T-helper 17 cell (primary cell): Measurements from ENCODE around the gene BCL2L14. TPM values are rescaled to one million over a fixed set of nuclear protein-coding genes. Genes with fewer than 3 reads are reported as not detected.

Source experiments
- ATAC-seq: fragments of 150-1000 bp; cut with Tn5 transposase; 2 replicates; pipeline ENCODE4 v1.10.0; 2021; ENCODE audit warnings: mild to moderate bottlenecking, moderate library complexity
- DNase-seq, 3 donors: peaks; one replicate each; pipeline versions ENCODE4 v3.0.0 to v3.0.0-alpha.2; 2020 to 2021
- H3K9me3 ChIP-seq: one replicate; pipeline ENCODE4 v1.7.0; 2013; ENCODE audit warnings: low read length, mild to moderate bottlenecking; ENCODE audit not compliant: control insufficient read depth, poor library complexity, severe bottlenecking
- H3K27ac Mint-ChIP-seq: one replicate; pipeline ENCODE4 v1.8.0; 2022; ENCODE audit warnings: mild to moderate bottlenecking, moderate library complexity, mixed read lengths
- H3K27me3 Mint-ChIP-seq: one replicate; pipeline ENCODE4 v1.8.0; 2022; ENCODE audit warnings: mixed read lengths
- H3K36me3 Mint-ChIP-seq: one replicate; pipeline ENCODE4 v1.8.0; 2022; ENCODE audit warnings: low read depth, mixed read lengths
- H3K4me1 Mint-ChIP-seq: one replicate; pipeline ENCODE4 v1.8.0; 2022; ENCODE audit warnings: mild to moderate bottlenecking, mixed read lengths
- H3K4me3 Mint-ChIP-seq: one replicate; pipeline ENCODE4 v1.8.0; 2022; ENCODE audit warnings: mild to moderate bottlenecking, moderate library complexity, mixed read lengths
- total RNA-seq, 4 donors: library from RNA in 2 of 4; stranded (reverse) in 2 of 4; gene quantifications; one replicate each; pipeline ENCODE4 v1.2.3 and lab custom pipeline; 2022 to 2026

The BCL2L14 gene, protein sequence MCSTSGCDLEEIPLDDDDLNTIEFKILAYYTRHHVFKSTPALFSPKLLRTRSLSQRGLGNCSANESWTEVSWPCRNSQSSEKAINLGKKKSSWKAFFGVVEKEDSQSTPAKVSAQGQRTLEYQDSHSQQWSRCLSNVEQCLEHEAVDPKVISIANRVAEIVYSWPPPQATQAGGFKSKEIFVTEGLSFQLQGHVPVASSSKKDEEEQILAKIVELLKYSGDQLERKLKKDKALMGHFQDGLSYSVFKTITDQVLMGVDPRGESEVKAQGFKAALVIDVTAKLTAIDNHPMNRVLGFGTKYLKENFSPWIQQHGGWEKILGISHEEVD
- total RNA-seq = under 1 TPM in 1 of 2 donors, not detected in 1; 0.67 TPM
- 0.46 to 1.5 reads per million in 2 donors for total RNA-seq (lab: John Stamatoyannopoulos, UW)

DNA sequence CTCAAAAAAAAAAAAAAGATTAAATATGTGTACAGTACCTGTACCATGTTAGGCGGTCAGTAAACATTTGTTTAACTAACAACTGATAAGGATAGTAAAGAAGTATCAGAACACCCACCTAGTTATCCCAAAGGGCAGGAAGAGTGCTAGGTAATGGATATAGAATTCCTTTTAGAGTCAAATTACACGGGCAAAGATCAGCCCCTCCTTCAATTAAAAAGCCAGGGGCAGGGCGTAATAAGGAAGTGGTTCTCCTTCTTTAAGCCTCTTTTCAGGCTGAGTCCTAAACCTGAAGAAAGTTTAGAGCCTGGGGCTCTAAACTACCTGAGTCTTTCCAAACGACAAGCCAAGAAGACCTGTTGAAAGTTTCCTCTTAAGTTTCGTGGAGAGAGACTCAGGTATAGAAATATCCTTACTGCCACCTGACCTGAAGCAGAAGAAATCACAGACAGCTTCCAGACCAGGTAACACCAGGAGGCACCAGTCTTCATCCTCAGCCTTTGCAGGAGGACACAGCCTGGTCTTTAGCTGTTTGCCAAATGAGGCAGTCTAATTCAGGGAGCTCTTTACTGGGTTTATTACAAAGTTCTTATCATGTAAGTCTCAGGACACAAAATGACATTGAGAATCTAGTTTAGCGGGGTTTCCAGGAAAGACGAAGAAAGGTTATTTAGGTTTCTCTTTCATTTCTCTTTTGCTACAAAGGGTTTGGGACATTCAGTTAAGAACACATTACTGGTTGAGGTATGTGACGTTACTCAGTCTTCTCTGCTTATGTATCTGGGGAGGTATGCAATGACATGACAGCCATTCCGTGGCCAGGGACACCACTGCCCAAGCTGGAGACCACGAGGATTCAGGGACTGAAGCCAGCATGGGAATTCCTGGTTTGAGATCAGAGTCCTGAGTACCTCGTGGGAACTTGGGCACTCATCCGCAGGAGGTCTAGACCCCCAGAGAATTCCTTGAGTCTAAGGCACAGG lies at the start of gene BCL2L14:
Gene BCL2L14, plus strand, starts transcription at position 266 of the 983 bp plus-strand sequence. CDS start 8,367 bp downstream, outside the sequence.
- ATAC-seq = peak; percentile 59
- H3K9me3 ChIP-seq = no peaks in the 10 kb centered on the region
- H3K36me3 Mint-ChIP-seq = peaks cover 4% of the 10 kb centered on the region
- H3K27me3 Mint-ChIP-seq = peaks cover 7% of the 10 kb centered on the region
- DNase-seq = peak in 1 of 3 donors; percentile 7
- peak within 1 kb of the TSS; percentile 91 for H3K27ac Mint-ChIP-seq
- peaks cover 16% of the 10 kb centered on the region for H3K4me1 Mint-ChIP-seq
- H3K4me3 Mint-ChIP-seq = peak within 1 kb of the TSS; percentile 89

DNA sequence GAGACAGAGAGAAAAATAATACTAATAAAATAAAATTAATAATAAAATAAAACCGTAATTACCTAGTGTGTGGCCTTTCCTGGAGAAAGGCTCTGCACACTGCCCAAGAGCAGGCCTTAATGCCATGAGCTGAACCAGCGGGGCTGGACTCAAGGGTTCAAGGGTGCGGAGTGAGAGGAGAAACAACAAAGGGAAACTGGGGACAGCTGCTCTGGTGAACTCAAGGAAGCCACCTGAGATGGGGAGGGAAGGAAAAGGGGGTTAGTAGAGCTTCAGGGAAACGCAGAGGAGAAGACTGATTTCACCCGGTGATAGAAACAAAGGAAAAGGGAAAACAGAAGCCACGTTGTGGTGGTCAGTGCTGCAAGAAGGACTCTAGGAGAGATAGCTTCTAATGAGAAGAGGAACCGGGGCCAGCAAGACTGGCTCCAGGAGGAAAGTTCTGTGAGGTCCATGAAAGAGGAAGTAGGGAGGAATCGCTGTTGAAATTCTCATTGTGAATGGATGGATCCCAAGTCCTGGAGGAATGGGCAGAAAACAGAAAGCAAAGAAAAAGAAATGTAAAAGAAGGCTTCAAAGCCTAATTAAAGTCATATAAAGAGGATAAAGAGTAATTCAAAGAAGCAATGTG lies 48.3 kb upstream of the BCL2L14 start:
- Mint-ChIP-seq H3K4me1 (peaks cover 38% of the 10 kb centered on the region), H3K4me3 (no peak overlapping the region), H3K27me3 (no peaks in the 10 kb centered on the region), H3K27ac (peak overlapping the region; percentile 95), H3K36me3 (peaks cover 5% of the 10 kb centered on the region)
- ATAC-seq (no peak), DNase-seq (no peak)
- H3K9me3 ChIP-seq = no peaks in the 10 kb centered on the region

DNA sequence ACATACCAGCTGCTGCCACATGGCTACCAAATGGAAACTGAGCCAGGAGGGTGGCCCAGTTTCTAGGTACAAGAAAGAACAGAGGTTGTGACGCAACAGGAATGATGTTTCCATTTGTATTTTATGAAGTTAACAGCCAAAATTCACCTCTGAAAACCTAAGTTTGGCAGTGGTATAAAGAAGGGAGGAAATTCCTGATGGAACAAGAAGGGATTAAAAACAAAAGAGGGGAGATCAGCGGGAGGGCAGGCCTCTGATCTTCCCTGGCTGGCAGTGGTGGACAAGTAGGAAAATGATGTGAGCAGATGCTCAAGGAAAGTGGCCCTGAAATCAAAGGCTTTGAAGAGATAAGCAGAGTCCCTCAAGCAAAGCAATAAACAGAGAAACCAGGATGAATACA lies 47.3 kb upstream of the BCL2L14 start:
- H3K4me3 Mint-ChIP-seq = no peak overlapping the region
- H3K36me3 Mint-ChIP-seq = peaks cover 5% of the 10 kb centered on the region
- H3K27me3 Mint-ChIP-seq = no peaks in the 10 kb centered on the region
- H3K4me1 Mint-ChIP-seq = peaks cover 35% of the 10 kb centered on the region
- no peak for DNase-seq
- no peak for ATAC-seq
- peak overlapping the region; percentile 95 for H3K27ac Mint-ChIP-seq
- no peaks in the 10 kb centered on the region for H3K9me3 ChIP-seq

DNA sequence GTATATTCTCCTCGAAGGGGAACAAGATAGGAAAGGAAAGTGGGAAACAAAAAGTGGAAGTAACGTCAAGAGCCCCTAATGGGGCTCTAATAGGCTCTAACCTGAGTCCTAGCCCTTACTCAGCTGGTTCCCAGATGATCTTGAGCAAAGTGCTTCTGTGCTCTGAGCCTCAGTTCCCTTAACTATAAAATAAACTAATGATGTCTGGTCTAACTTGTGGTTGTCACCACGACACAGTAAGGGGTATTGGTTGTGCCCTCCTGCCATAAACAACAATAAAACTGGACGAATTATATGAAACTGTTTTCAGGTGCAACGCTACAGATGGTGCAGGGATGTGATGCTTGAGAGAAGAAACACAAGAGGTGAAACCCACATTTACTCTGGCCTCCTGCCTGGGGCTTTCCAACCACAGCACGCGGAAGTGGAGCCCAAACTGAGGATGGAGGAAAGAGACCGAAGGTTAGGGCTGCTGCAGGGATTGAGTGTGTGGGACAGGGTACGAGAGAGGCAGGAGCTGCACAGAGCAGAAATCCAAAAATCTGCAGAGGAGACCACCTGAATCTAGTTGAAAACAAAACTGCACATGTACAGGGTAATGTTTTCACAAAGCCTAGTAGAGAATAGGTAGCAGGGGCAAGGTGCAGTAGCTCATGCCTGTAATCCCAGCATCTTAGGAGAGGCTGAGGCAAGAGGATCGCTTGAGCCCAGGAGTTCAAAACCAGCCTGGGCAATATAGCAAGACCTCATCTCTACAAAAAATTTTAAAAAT lies 45.6 kb upstream of the BCL2L14 start:
- H3K36me3 Mint-ChIP-seq = peaks cover 5% of the 10 kb centered on the region
- peak overlapping the region; percentile 95 for H3K27ac Mint-ChIP-seq
- H3K4me1 Mint-ChIP-seq = peaks cover 38% of the 10 kb centered on the region
- no peaks in the 10 kb centered on the region for H3K9me3 ChIP-seq
- ATAC-seq = peak; percentile 98
- DNase-seq = peak in 1 of 3 donors; percentile 34
- no peaks in the 10 kb centered on the region for H3K27me3 Mint-ChIP-seq
- peak overlapping the region; percentile 68 for H3K4me3 Mint-ChIP-seq

DNA sequence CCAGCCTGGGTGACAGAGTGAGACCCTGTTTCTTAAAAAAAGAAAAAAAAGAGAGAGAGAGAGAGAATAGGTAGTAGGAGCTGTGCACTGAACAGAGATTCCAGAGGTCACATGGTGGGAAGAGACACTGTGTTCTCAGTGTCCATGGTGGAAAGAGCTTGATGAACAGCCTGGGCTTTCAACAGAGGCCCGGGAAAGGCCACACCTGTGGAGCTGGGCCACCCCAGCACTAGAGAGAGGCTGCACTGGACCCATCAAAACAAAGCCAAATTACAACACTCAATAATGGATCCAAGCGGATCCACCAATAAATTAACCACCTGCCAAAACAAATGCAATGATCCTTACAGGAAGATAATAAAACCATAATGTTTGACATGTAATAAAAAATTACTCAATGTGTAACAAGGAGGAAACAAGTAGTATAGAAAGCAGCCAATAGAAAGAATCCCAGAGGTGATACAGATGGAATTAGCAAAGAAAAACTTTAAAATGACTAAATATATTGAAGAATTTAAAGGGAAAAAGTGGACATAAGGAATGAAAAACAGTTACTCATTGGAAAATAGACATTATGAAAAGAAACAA lies 44.8 kb upstream of the BCL2L14 start:
- Mint-ChIP-seq H3K4me1 (peaks cover 38% of the 10 kb centered on the region), H3K4me3 (no peak overlapping the region), H3K36me3 (peaks cover 5% of the 10 kb centered on the region), H3K27ac (peak overlapping the region; percentile 95), H3K27me3 (no peaks in the 10 kb centered on the region)
- DNase-seq = no peak
- no peak for ATAC-seq
- H3K9me3 ChIP-seq = no peaks in the 10 kb centered on the region

DNA sequence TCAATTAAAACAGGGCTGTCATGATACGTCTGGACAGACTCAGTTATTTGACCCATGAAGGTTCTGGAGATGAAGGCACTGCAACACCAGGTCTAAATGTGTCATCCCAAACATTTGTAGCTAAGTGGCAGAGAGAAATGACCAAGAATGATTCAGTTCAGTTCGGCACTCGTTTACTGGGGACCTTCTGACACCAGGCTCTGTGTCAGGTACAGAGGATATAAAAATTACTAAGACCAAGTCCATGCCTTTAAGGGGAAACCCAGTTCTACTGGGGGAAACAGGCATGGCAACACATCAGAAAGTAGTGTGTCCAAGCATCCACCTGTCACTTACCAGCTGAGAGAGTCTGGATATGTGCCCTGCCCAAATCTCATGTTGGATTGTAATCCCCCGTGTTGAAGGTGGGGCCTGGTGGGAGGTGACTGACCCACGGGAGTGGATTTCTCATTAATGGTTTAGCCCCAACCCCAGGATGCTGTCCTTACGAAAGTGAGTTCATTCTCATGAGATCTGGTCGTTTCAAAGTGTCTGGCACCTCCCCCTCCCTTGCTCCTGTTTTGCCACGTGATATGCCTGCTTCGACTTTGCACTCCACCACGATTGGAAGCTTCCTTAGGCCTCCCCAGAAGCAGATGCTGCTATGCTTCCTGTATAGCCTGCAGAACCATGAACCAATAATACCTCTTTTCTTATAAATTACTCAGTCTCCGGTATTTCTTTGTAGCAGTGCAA lies 41.9 kb upstream of the BCL2L14 start:
- H3K9me3 ChIP-seq = no peaks in the 10 kb centered on the region
- DNase-seq = no peak
- H3K4me1 Mint-ChIP-seq = peaks cover 33% of the 10 kb centered on the region
- no peak for ATAC-seq
- no peak overlapping the region for H3K4me3 Mint-ChIP-seq
- H3K27me3 Mint-ChIP-seq = no peaks in the 10 kb centered on the region
- H3K27ac Mint-ChIP-seq = no peak overlapping the region
- peaks cover 2% of the 10 kb centered on the region for H3K36me3 Mint-ChIP-seq

DNA sequence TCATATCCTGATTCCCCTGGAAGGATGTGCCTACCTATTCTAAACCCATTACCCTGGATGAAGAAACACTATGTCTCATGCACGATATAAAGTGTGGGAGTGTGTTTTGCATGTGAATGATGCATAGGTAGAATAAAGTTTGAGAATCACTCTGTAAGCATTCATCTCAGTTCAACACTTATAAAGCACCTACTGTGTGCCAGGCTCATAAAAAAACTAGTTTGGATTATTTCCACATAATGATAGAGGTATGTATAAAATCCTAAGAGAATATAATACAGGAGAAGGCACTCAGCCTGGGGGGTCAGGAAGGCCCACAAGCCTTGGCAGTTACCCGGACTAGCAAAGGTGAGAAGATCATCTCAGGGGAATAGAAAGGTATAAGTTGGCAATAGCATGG lies 41.1 kb upstream of the BCL2L14 start:
- H3K36me3 Mint-ChIP-seq = peaks cover 2% of the 10 kb centered on the region

DNA sequence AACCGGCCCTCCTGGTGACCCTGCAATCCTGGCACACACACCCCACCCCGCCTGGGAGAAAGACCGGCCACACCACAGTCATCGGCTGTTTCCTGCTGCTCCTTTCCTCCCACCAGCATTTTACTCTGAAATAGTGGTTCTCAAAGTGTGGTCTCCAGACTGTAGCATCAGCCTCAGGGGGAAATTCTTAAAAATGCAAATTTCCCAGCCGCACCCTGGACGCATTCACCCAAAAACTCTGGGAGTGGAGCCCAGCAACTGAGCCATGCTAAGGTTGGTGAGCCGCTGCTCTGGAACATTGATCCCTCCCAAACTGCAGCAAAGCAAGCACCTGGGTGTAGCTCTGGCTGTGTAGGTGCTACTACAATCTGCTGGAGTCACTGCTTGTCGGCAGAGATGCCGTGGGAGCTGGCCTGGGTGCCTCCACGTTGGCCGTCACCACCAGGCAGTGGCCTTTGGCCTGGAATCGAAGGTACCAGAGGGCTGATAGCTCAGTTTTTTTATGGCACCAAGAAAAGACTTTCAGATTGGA lies 38.4 kb upstream of the BCL2L14 start:
- Mint-ChIP-seq H3K27me3 (no peaks in the 10 kb centered on the region), H3K27ac (peak overlapping the region; percentile 94), H3K36me3 (peaks cover 2% of the 10 kb centered on the region), H3K4me3 (peak overlapping the region; percentile 84), H3K4me1 (peaks cover 19% of the 10 kb centered on the region)
- H3K9me3 ChIP-seq = no peaks in the 10 kb centered on the region
- DNase-seq = no peak
- peak; percentile 42 for ATAC-seq

More for the DNA sequence above, 41.1 kb upstream of the BCL2L14 start:
- H3K27ac Mint-ChIP-seq = peak overlapping the region; percentile 48
- no peak for DNase-seq
- no peaks in the 10 kb centered on the region for H3K27me3 Mint-ChIP-seq
- ATAC-seq = no peak
- no peaks in the 10 kb centered on the region for H3K9me3 ChIP-seq
- H3K4me3 Mint-ChIP-seq = no peak overlapping the region
- peaks cover 26% of the 10 kb centered on the region for H3K4me1 Mint-ChIP-seq

DNA sequence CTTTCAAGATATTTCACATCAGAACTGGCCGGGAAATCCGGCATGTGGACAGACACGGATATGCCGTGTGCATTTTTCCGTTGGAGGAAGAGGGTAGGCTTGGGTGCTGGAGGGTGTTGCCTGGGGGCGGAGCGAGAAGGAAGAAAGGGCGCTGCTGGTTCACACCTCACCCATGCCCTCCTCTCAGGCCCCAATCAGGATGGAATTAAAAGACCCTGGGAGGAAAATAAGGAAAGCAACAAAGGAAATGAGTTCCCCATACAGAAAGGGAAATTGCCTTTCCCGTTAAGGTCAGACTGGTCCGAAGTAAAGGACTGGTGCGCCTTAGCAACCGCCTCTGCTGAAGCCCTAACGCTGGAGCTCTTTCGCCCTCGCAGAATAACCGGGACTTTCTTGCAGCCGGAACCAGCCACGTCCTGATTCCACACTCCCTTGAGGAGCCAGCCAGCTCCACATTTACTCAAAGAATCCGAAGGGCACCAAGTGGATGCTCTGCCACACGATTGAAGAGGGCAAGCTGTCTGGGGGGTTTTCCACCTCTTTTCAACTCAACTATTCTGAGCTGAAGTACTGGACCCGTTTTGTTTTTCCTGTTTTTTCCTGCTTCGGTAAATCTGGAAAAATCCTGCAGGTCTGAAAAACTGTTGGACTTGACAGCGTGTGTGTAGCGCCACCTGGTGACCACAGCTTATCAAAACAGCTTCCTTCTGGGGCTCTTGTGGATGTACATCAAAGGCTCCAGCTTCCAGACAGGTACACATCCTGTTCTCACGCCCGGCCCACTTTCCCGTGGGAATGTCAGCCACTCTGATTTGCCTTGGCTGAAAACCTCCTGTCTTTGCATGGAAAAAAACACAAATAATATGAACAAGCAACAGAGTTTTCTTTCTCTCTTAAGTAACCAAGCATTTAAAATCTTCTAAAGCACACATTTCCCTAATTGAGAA lies 37.6 kb upstream of the BCL2L14 start:
- peak overlapping the region; percentile 94 for H3K27ac Mint-ChIP-seq
- H3K27me3 Mint-ChIP-seq = peaks cover 5% of the 10 kb centered on the region
- peak; percentile 39 to 69 (median 53) for DNase-seq
- peak overlapping the region; percentile 84 for H3K4me3 Mint-ChIP-seq
- H3K9me3 ChIP-seq = no peaks in the 10 kb centered on the region
- ATAC-seq = peak; percentile 82
- H3K36me3 Mint-ChIP-seq = peaks cover 2% of the 10 kb centered on the region
- H3K4me1 Mint-ChIP-seq = peaks cover 19% of the 10 kb centered on the region

DNA sequence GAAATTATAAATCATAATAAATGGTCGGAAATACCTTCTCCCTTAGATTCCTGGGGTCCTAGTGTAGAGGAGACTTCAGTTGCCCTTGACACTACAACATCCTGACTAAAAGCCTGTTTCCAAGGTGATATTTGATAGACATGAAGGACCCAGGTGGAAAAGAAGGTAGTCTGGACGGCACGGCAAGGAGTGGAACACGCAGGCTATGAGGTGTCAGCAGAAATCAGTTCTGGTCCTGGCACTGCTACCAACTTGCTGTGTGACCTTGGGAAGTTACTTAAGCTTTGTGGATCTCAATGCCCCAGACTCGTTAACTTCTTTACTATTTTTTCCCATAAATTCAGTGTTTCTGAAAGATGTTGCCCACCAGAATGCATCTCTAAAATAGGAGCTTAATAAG lies 36.9 kb upstream of the BCL2L14 start:
- ATAC-seq (no peak), DNase-seq (no peak)
- H3K9me3 ChIP-seq = no peaks in the 10 kb centered on the region
- no peak overlapping the region for H3K27ac Mint-ChIP-seq
- H3K27me3 Mint-ChIP-seq = peaks cover 12% of the 10 kb centered on the region
- peaks cover 19% of the 10 kb centered on the region for H3K4me1 Mint-ChIP-seq
- peak overlapping the region; percentile 84 for H3K4me3 Mint-ChIP-seq
- peaks cover 2% of the 10 kb centered on the region for H3K36me3 Mint-ChIP-seq

DNA sequence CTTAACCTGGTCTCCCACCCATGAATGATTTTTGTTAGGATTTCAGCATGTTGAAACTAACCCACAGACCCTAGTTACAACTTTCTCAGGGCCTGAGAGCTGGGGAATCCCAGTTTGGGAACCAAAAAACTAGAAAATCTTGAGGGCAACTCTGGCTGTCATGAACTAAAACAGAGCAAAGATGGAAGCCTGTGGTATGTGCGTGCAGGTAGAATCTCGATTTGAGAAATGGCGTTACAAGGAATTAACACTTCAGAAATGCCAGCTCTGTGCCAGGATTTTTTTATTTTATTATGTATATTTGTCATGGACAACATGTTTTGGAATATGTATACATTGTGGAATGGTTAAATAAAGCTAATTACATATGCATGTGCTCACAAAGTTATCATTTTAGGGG lies 36.4 kb upstream of the BCL2L14 start:
- H3K4me1 Mint-ChIP-seq = peaks cover 19% of the 10 kb centered on the region
- H3K9me3 ChIP-seq = no peaks in the 10 kb centered on the region
- peaks cover 2% of the 10 kb centered on the region for H3K36me3 Mint-ChIP-seq
- ATAC-seq = no peak
- H3K4me3 Mint-ChIP-seq = no peak overlapping the region
- H3K27ac Mint-ChIP-seq = no peak overlapping the region
- no peak for DNase-seq
- H3K27me3 Mint-ChIP-seq = peaks cover 13% of the 10 kb centered on the region
